Heart right ventricle (tissue), 16 donors: ENCODE results near the gene E2F3. TPM values are rescaled to one million over a fixed set of nuclear protein-coding genes. Genes with fewer than 3 reads are reported as not detected.

ENCODE experiments used
- ATAC-seq, 8 donors: fragments of 200-7000 bp; cut with Tn5 transposase; one replicate each; pipeline ENCODE4 v1.9.1; 2020; ENCODE audit warnings: mild to moderate bottlenecking in 8 of 8, moderate library complexity in 8 of 8, moderate number of reproducible peaks in 1 of 8
- DNase-seq, 2 donors: peaks; one replicate each; pipeline ENCODE4 v3.0.0-alpha.2; 2020
- H3K27ac ChIP-seq, 10 donors: fragments of 200-600 bp; sonication (generic) in 2 of 10; one replicate each; pipeline versions ENCODE4 v1.5.0 to v1.8.0; 2020 to 2022; ENCODE audit warnings: mild to moderate bottlenecking in 3 of 10
- H3K27me3 ChIP-seq, 7 donors: fragments of 200-600 bp; one replicate each; pipeline ENCODE4 v1.8.0; 2021 to 2022; ENCODE audit warnings: mild to moderate bottlenecking in 2 of 7
- H3K36me3 ChIP-seq, 9 donors: fragments of 200-600 bp; sonication (generic) in 1 of 9; one replicate each; pipeline versions ENCODE4 v1.5.0 to v1.8.0; 2020 to 2022; ENCODE audit warnings: mild to moderate bottlenecking in 2 of 9
- H3K4me1 ChIP-seq, 9 donors: fragments of 200-600 bp; sonication (generic) in 1 of 9; one replicate each; pipeline versions ENCODE4 v1.5.0 to v1.8.0; 2020 to 2022; ENCODE audit warnings: mild to moderate bottlenecking in 4 of 9
- H3K4me3 ChIP-seq, 10 donors: fragments of 200-600 bp; sonication (generic) in 2 of 10; one replicate each; pipeline versions ENCODE4 v1.5.0 to v1.8.0; 2020 to 2022; ENCODE audit warnings: mild to moderate bottlenecking in 7 of 10, moderate library complexity in 2 of 10
- H3K9me3 ChIP-seq, 11 donors: fragments of 200-600 bp in 10 of 11; sonication (generic) in 2 of 11; one replicate each; pipeline versions ENCODE4 v1.5.0 to v1.8.0; 2013 to 2022; ENCODE audit warnings: mild to moderate bottlenecking in 2 of 11, control low read depth in 1 of 11, moderate library complexity in 1 of 11
- WGBS, 2 donors: extraction: QIAGEN DNeasy Blood & Tissue Kit; methylation state at CpG; one replicate each; pipeline ENCODE4 v1.1.7; 2013; ENCODE audit warnings: inconsistent platforms in 1 of 2; 5-methylcytosine and 5-hydroxymethylcytosine counted together
- intact Hi-C, 10 donors: fragments of 100-400 bp; cut with DNase I; formaldehyde crosslinking; loops; one replicate each; pipeline versions ENCODE4 v1.11.1 to v1.14.2; 2022
- polyA plus RNA-seq, 2 donors: library from polyadenylated mRNA; stranded (reverse); fragments of 200-250 nt; gene quantifications; one replicate each; pipeline ENCODE4 v1.2.3, GENCODE V29; 2013
- total RNA-seq, 10 donors: library from RNA; stranded (reverse); fragmentation: NEBNext Ultra II Directional in 3 of 10; extraction: Animal tissue kit (Norgen Biotek cat#: 25700) in 3 of 10; gene quantifications; one replicate each; pipeline versions ENCODE4 v1.2.1 to v1.2.4, GENCODE V29; 2021 to 2023
- TF ChIP-seq, protein P1 (sequence below), 9 donors: fragments of 200-600 bp; sonication (generic) in 2 of 9; IDR thresholded peaks; one replicate each; pipeline versions ENCODE4 v1.5.0 to v1.8.0; 2021 to 2022; ENCODE audit warnings: antibody characterized with exemption in 9 of 9, mild to moderate bottlenecking in 5 of 9, moderate library complexity in 1 of 9
- donor health status: Arrhythmogenic right ventricular cardiomyopathy.
- donor health status: ischemic (EF 13 %, LVEDD 7.1; RV severe dilation, severe dysfunction).
- donor health status: healthy with polysubstance abuse.
- donor health status: DM: no; HTN: yes; CAD: no.
- donor health status: DM: no; HTN: no; CAD: no.
- donor health status: ischemic (EF 25% LVEDD 6.9; RV normal size, moderate dysfunction).
- donor health status: ischemic (EF 25% LVEDD 5.7; RV mildly dilated, moderate dysfunction).
- donor health status: healthy.
- donor health status: DM: yes; HTN: yes; CAD: no.
- donor health status: Ischemic cardiomyopathy.
- donor health status: ischemic (EF 35%, LVEDD 5.7; RV mildly dilated, moderate dysfunction).
- donor health status: nonischemic (EF 11% LVEDD 7.7; RV severe dilation, severe dysfunction).
- donor health status: DM: yes; HTN: yes; CAD: no.
- donor health status: PGD.
- donor health status: ischemic (EF 29% LVEDD 5.4; RV normal size, mild dysfunction).
- donor health status: nonischemic (EF 23%, LVEDD 6.1; RV moderate dilation, normal function).

Gene E2F3
- total and polyA plus RNA-seq, 12 donors = 2.5 to 11.9 (median 7.3) TPM

DNA sequence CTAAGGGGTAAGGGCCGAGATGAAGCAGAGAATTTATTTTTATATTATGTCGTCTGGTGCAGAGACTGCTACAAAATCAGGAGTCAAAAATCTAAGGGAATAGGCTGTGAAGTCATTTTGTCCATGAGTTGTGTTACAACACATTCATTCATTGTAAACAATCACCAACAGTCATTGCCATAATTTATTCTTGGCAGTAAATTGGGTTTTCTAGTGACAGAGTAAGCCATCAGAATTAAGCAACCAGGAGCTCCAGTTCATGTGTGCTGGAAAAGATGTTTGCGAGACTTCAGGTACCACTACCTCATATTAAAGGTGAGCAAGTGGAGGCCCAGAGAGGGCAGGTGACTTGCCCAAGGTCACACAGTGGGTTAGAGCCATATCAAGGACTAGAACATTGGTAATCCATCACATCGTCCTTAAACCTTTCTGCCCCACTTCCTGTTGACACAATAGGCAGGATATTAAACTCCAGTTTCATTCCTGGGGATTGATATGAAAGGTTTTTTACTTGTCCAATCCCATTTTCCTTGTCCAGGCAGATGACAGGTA lies 46.0 kb downstream of the E2F3 start:
- DNase-seq = no peak
- no peak overlapping the region for H3K27ac ChIP-seq
- TF ChIP-seq, protein P1, sequence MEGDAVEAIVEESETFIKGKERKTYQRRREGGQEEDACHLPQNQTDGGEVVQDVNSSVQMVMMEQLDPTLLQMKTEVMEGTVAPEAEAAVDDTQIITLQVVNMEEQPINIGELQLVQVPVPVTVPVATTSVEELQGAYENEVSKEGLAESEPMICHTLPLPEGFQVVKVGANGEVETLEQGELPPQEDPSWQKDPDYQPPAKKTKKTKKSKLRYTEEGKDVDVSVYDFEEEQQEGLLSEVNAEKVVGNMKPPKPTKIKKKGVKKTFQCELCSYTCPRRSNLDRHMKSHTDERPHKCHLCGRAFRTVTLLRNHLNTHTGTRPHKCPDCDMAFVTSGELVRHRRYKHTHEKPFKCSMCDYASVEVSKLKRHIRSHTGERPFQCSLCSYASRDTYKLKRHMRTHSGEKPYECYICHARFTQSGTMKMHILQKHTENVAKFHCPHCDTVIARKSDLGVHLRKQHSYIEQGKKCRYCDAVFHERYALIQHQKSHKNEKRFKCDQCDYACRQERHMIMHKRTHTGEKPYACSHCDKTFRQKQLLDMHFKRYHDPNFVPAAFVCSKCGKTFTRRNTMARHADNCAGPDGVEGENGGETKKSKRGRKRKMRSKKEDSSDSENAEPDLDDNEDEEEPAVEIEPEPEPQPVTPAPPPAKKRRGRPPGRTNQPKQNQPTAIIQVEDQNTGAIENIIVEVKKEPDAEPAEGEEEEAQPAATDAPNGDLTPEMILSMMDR (IDR thresholded peaks at IDR 0.05) = no peak
- H3K4me1 ChIP-seq = peaks cover 0 to 37% (median 0%) of the 10 kb centered on the region in 9 donors
- H3K36me3 ChIP-seq = no peaks in the 10 kb centered on the region
- WGBS, 2 donors = 50 to 51% methylated on average over 4 of the region's 4 CpGs
- ATAC-seq = no peak
- H3K4me3 ChIP-seq = no peak overlapping the region
- H3K27me3 ChIP-seq = no peaks in the 10 kb centered on the region
- intact Hi-C loops = loop anchor here in 1 of 10 donors (5.0 kb wide), 1 partner anchor 45 kb away; the partner anchor contains the start of gene E2F3
- H3K9me3 ChIP-seq = peaks cover 0 to 10% (median 0%) of the 10 kb centered on the region in 11 donors

- peaks cover 0 to 10% (median 0%) of the 10 kb centered on the region in 11 donors for H3K9me3 ChIP-seq
Observed at GRCh38 chr6:20448828-20449227, 47.1 kb downstream of the E2F3 start.

GRCh38 chr6:20454204-20454824 lies 52.6 kb downstream of the E2F3 start:
- DNase-seq (no peak), ATAC-seq (no peak)
- intact Hi-C loops = no loop called here
- Histone ChIP-seq H3K27ac (no peak overlapping the region), H3K36me3 (no peaks in the 10 kb centered on the region), H3K27me3 (no peaks in the 10 kb centered on the region), H3K9me3 (peaks cover 0 to 10% (median 0%) of the 10 kb centered on the region in 11 donors), H3K4me1 (peaks cover 0 to 24% (median 9%) of the 10 kb centered on the region in 9 donors), H3K4me3 (no peak overlapping the region)
- TF ChIP-seq, protein P1 (IDR thresholded peaks at IDR 0.05) = no peak
- 95 to 97% methylated on average over 4 of the region's 4 CpGs for WGBS, 2 donors

More at GRCh38 chr6:20448828-20449227, 47.1 kb downstream of the E2F3 start:
- Histone ChIP-seq H3K36me3 (no peaks in the 10 kb centered on the region), H3K27me3 (no peaks in the 10 kb centered on the region), H3K4me1 (peaks cover 0 to 36% (median 0%) of the 10 kb centered on the region in 9 donors), H3K4me3 (no peak overlapping the region), H3K27ac (no peak overlapping the region)
- TF ChIP-seq, protein P1 (IDR thresholded peaks at IDR 0.05) = no peak
- DNase-seq (no peak), ATAC-seq (no peak)
- intact Hi-C loops = loop anchor here in 1 of 10 donors (5.0 kb wide), 1 partner anchor 47 kb away; the partner anchor contains the start of gene E2F3
- WGBS, 2 donors = 84 to 94% methylated on average over 2 of the region's 2 CpGs

DNA sequence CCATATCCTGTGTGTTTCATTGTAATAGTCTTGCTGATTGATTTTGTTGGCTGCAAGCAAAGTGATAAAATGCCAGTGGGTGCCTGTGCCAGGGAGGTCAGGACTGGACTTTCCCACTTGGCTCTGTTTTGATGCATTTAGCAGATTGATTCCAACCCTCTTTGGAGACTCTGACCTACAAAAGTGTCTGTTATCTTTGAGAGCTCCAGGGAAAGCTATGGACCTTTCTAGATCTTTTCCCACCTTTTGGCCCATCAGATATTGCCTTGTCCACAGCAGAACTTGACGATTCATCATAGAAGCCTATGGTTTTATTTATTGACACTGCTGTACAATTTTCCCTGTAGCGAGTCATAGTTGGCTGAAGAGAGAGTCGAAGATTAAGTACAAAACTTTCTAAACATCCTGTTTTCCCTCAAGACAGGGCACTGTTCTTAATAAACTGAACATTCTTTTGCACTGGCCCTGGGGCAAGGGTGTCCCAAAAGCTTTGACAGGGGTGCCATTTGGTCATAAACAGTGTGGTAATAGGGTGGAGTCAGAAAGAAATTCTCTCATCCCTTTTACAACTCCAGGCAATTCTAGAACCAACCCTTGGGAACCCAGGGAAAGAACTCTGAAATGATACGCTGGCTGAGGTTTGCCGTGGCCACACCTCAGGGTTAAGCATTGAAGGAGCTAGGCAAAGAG lies 53.7 kb downstream of the E2F3 start:
- Histone ChIP-seq H3K4me3 (no peak overlapping the region), H3K4me1 (peaks cover 0 to 24% (median 9%) of the 10 kb centered on the region in 9 donors), H3K27ac (no peak overlapping the region), H3K9me3 (peaks cover 0 to 10% (median 0%) of the 10 kb centered on the region in 11 donors), H3K27me3 (no peaks in the 10 kb centered on the region), H3K36me3 (peaks cover 0 to 7% (median 0%) of the 10 kb centered on the region in 9 donors)
- intact Hi-C loops = no loop called here
- DNase-seq = no peak
- 76 to 77% methylated on average over 5 of the region's 5 CpGs for WGBS, 2 donors
- TF ChIP-seq, protein P1 (IDR thresholded peaks at IDR 0.05) = no peak
- no peak for ATAC-seq
